ENCODE results near the gene IFNLR1. TPM values are rescaled to one million over a fixed set of nuclear protein-coding genes. Genes with fewer than 3 reads are reported as not detected.

The IFNLR1 gene
- total RNA-seq, 2 experiments from 2014 or later: 1.2 to 1.3 TPM

- POLR2A ChIA-PET: no interaction called here
- DNase-seq: no peak
- intact Hi-C loops (cut with DNase I, micrococcal nuclease): no loop called here
Observed at GRCh38 chr1:24204116-24204515, 17.0 kb upstream of the IFNLR1 start.

DNA sequence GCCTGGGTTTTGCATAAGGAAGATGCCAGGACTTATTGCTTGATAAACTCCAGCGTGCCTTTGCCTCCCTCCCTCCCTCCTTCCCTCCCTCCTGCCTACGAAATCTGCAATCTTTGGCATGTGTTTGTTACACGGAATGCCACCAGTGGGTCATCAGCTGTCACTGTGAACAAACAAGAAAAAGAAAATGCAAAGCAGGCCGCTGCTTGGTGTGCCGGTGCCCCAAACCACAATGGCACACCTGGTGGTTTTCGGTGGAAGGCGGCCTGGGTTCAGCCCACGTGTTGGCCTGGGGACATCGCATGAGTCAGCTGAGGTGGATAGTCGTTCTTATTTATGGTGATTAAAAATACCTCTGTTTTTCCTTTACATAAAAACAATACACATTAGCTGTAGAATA lies 16.3 kb upstream of the IFNLR1 start:
- H3K4me1 ChIP-seq (ENCODE audit: insufficient read depth, low read length): peaks cover 8% of the 10 kb centered on the region
- CTCF ChIA-PET: interaction anchor here (1.0 to 2.8 kb wide), 2 partner anchors 188 to 627 kb away, joined by 3 to 14 read pairs; no protein-coding TSS in a partner anchor
- intact Hi-C loops (cut with DNase I, micrococcal nuclease): loop anchor here in 1 of 2 experiments (2.0 kb wide), 1 partner anchor 383 kb away; no protein-coding TSS in a partner anchor
- H3K27ac ChIP-seq (ENCODE audit: low read depth in 1 of 2, low read length in 2 of 2): no peak overlapping the region
- DNase-seq (peak in 2 of 14 experiments; percentile 15 to 18), ATAC-seq (ENCODE audit: poor library complexity) (no peak)
- H3K27me3 Mint-ChIP-seq: no peaks in the 10 kb centered on the region
- no peaks in the 10 kb centered on the region for H3K36me3 ChIP-seq (ENCODE audit: insufficient read depth, low read length)
- H3K9me3 ChIP-seq (ENCODE audit: control insufficient read depth in 1 of 2, insufficient read depth in 1 of 2, low read length in 2 of 2): no peaks in the 10 kb centered on the region
- no peak for TF ChIP-seq CTCF (IDR thresholded peaks at IDR 0.05)
- peaks cover 6% of the 10 kb centered on the region for H3K4me1 Mint-ChIP-seq (ENCODE audit: low read depth)
- no peak overlapping the region for H3K4me3 Mint-ChIP-seq
- no peaks in the 10 kb centered on the region for H3K9me3 Mint-ChIP-seq
- peaks cover 0 to 8% of the 10 kb centered on the region in 2 experiments for H3K27me3 ChIP-seq (ENCODE audit: control insufficient read depth in 1 of 2, insufficient read depth in 2 of 2, low read length in 2 of 2)
- H3K27ac Mint-ChIP-seq: no peak overlapping the region
- no peaks in the 10 kb centered on the region for H3K36me3 Mint-ChIP-seq (ENCODE audit: low read depth)
- POLR2A ChIA-PET: no interaction called here
- H3K4me3 ChIP-seq (ENCODE audit: low read length): no peak overlapping the region

More at GRCh38 chr1:24204116-24204515, 17.0 kb upstream of the IFNLR1 start:
- Histone ChIP-seq H3K36me3 (ENCODE audit: insufficient read depth, low read length) (no peaks in the 10 kb centered on the region), H3K4me3 (ENCODE audit: low read length) (no peak overlapping the region), H3K9me3 (ENCODE audit: control insufficient read depth in 1 of 2, insufficient read depth in 1 of 2, low read length in 2 of 2) (no peaks in the 10 kb centered on the region), H3K27ac (ENCODE audit: low read depth in 1 of 2, low read length in 2 of 2) (no peak overlapping the region), H3K27me3 (ENCODE audit: control insufficient read depth in 1 of 2, insufficient read depth in 2 of 2, low read length in 2 of 2) (peaks cover 0 to 8% of the 10 kb centered on the region in 2 experiments), H3K4me1 (ENCODE audit: insufficient read depth, low read length) (peaks cover 6% of the 10 kb centered on the region)
- ATAC-seq (ENCODE audit: poor library complexity): no peak
- no peak overlapping the region for H3K4me3 Mint-ChIP-seq
- no peaks in the 10 kb centered on the region for H3K36me3 Mint-ChIP-seq (ENCODE audit: low read depth)
- no peaks in the 10 kb centered on the region for H3K27me3 Mint-ChIP-seq
- no peak overlapping the region for H3K27ac Mint-ChIP-seq
- no peak for TF ChIP-seq CTCF (IDR thresholded peaks at IDR 0.05)
- H3K4me1 Mint-ChIP-seq (ENCODE audit: low read depth): peaks cover 5% of the 10 kb centered on the region
- no peaks in the 10 kb centered on the region for H3K9me3 Mint-ChIP-seq
- CTCF ChIA-PET: interaction anchor here (1.0 to 2.8 kb wide), 2 partner anchors 187 to 626 kb away, joined by 3 to 14 read pairs; no protein-coding TSS in a partner anchor

DNA sequence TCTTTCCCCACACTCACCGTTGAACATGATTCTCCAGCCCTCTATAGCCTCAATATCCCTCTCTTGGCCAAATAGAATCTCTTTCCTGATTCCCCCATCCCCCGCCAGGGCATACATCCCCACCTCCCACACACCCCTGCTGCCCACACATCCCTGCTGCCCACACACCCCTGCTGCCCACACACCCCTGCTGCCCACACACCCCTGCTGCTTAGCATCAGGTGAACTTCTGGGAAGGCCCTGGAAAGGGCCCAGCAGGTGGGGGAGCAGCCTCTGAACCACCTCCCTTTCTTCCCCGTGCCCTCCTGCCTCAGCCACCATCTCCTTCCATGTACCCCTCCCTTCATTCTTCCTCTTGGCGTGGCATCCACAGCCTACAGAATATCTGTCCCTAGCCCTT lies 15.9 kb upstream of the IFNLR1 start:
- no peak for TF ChIP-seq CTCF (IDR thresholded peaks at IDR 0.05)
- ChIA-PET POLR2A (no interaction called here), CTCF (interaction anchor here (0.8 to 2.8 kb wide), 3 partner anchors 25 to 353 kb away, joined by 3 to 14 read pairs (median 3); partner anchors contain the start of gene NCMAP)
- Mint-ChIP-seq H3K36me3 (ENCODE audit: low read depth) (no peaks in the 10 kb centered on the region), H3K4me1 (ENCODE audit: low read depth) (peaks cover 6% of the 10 kb centered on the region), H3K9me3 (no peaks in the 10 kb centered on the region), H3K27ac (no peak overlapping the region), H3K4me3 (no peak overlapping the region), H3K27me3 (no peaks in the 10 kb centered on the region)
- DNase-seq (no peak), ATAC-seq (ENCODE audit: poor library complexity) (no peak)
- H3K4me1 ChIP-seq (ENCODE audit: insufficient read depth, low read length): peaks cover 8% of the 10 kb centered on the region
- no peaks in the 10 kb centered on the region for H3K9me3 ChIP-seq (ENCODE audit: control insufficient read depth in 1 of 2, insufficient read depth in 1 of 2, low read length in 2 of 2)
- H3K27me3 ChIP-seq (ENCODE audit: control insufficient read depth in 1 of 2, insufficient read depth in 2 of 2, low read length in 2 of 2): peaks cover 0 to 8% of the 10 kb centered on the region in 2 experiments
- H3K27ac ChIP-seq (ENCODE audit: low read depth in 1 of 2, low read length in 2 of 2): no peak overlapping the region
- no peak overlapping the region for H3K4me3 ChIP-seq (ENCODE audit: low read length)
- no peaks in the 10 kb centered on the region for H3K36me3 ChIP-seq (ENCODE audit: insufficient read depth, low read length)
- intact Hi-C loops (cut with DNase I, micrococcal nuclease): loop anchor here in 1 of 2 experiments (2.0 kb wide), 1 partner anchor 384 kb away; no protein-coding TSS in a partner anchor
